NB4 (cell line): ENCODE measurements around the gene FSD1L.

ENCODE experiments used
- DNase-seq: peaks from one replicate; pipeline ENCODE4 v3.0.0; 2010; ENCODE audit warnings: low read depth
- H3K4me3 ChIP-seq: one replicate; pipeline ENCODE4 v1.5.1; 2011; ENCODE audit warnings: mild to moderate bottlenecking, low read depth, low read length, moderate library complexity
- MAX ChIP-seq: IDR thresholded peaks from 2 replicates; pipeline ENCODE4 v1.6.1; 2011; ENCODE audit warnings: low read depth, low read length
- MYC ChIP-seq: IDR thresholded peaks from 2 replicates; pipeline ENCODE4 v1.6.1; 2011; ENCODE audit warnings: low read depth, low read length
- POLR2A ChIP-seq: IDR thresholded peaks from 2 replicates; pipeline ENCODE4 v1.6.1; 2011; ENCODE audit warnings: mild to moderate bottlenecking; ENCODE audit not compliant: insufficient read length; ENCODE audit errors: extremely low read depth
- TF ChIP-seq, protein P1 (sequence below): IDR thresholded peaks from one replicate; pipeline ENCODE4 v1.5.1; 2012; ENCODE audit warnings: low read depth, low read length

Gene FSD1L

GRCh38 chr9:105457560-105458294 lies 9.9 kb downstream of the FSD1L start:
- no peak for TF ChIP-seq MYC
- TF ChIP-seq, protein P1, sequence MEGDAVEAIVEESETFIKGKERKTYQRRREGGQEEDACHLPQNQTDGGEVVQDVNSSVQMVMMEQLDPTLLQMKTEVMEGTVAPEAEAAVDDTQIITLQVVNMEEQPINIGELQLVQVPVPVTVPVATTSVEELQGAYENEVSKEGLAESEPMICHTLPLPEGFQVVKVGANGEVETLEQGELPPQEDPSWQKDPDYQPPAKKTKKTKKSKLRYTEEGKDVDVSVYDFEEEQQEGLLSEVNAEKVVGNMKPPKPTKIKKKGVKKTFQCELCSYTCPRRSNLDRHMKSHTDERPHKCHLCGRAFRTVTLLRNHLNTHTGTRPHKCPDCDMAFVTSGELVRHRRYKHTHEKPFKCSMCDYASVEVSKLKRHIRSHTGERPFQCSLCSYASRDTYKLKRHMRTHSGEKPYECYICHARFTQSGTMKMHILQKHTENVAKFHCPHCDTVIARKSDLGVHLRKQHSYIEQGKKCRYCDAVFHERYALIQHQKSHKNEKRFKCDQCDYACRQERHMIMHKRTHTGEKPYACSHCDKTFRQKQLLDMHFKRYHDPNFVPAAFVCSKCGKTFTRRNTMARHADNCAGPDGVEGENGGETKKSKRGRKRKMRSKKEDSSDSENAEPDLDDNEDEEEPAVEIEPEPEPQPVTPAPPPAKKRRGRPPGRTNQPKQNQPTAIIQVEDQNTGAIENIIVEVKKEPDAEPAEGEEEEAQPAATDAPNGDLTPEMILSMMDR, result no peak
- TF ChIP-seq MAX, result no peak
- no peak for TF ChIP-seq POLR2A
- no peak for DNase-seq
- H3K4me3 ChIP-seq, result no peak overlapping the region

DNA sequence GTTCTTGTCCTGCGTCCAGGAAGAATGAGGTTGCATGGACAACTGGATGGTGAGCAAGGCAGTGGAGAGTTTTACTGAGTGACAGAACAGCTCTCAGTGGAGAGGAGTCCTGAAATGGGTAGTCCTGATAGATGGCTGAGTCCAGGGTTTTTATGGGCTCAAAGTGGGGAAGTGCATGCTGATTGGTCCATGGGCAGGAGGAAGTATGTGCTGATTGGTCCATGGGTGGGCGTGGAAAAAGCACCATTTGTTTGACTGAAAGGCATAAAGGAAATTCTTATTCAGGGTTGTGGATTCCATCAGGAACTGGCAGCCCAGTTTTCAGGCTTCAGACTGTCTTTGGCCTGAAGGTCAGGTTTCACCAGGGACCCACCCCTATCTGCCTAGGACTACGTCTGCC lies 10.6 kb downstream of the FSD1L start:
- DNase-seq, result peak; percentile 10
- H3K4me3 ChIP-seq, result no peak overlapping the region
- TF ChIP-seq POLR2A (no peak), MYC (no peak), MAX (no peak)
- TF ChIP-seq, protein P1, result no peak

DNA sequence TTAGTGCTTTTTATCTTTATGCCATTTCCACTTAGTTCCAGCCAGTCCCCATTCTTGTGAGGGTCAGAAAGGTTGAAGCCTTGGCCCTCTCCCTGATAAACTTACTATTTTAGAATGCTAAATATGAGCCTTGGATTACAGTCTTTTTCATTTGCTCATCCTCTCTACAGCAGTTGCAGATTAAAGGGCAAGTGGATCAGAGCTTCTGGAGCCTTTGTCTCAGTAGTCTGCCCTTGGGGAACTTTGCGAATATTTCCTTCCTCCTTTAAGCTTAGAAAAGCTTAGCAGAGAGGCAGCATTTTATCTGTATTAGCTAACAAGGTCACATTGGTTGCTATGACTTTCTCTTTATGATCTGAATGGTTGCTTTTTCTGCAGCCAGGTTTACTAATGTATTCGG lies 11.5 kb downstream of the FSD1L start:
- no peak overlapping the region for H3K4me3 ChIP-seq
- TF ChIP-seq, protein P1, result no peak
- no peak for TF ChIP-seq MAX
- no peak for TF ChIP-seq POLR2A
- no peak for TF ChIP-seq MYC
- no peak for DNase-seq

DNA sequence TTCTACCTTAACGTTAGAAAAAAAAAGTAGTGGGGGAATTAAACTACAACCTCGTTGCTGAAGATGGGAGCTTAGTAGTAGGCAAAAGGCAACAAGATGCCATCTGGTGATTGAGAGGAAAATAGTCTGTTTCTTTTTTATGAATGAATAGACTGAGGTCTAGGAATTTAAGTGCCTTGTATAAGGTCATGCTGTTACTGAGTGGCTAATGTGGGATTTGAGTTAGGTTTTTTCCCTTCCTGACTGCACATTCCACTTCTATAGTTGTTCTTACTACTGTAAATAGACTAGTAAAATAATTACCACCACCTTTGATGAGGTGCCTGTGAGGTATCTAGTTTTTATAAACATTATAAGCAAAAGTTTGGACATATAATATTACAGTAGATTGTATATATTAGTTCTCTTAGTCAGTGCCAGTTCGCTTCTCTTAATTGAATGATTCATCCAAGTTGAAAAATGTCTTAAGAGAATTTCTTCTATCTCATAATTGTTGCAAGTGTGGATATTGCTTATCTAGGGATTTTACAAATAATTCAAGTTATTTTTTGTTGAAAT lies 19.1 kb downstream of the FSD1L start:
- H3K4me3 ChIP-seq, result no peak overlapping the region
- TF ChIP-seq MYC, result no peak
- TF ChIP-seq, protein P1, result no peak
- TF ChIP-seq MAX, result no peak
- no peak for TF ChIP-seq POLR2A
- no peak for DNase-seq

GRCh38 chr9:105468875-105469274 lies 21.0 kb downstream of the FSD1L start:
- TF ChIP-seq POLR2A, result no peak
- TF ChIP-seq, protein P1, result no peak
- TF ChIP-seq MYC, result no peak
- TF ChIP-seq MAX, result no peak
- no peak for DNase-seq
- no peak overlapping the region for H3K4me3 ChIP-seq
